Fibroblast of skin of right biceps (primary cell): ENCODE results near the gene YPEL1.
"Not testable (repeated sequence)": the region's sequence is repeated elsewhere in the genome, so short reads cannot be mapped to it uniquely, and the experiment has no call there.

Experiments used
- DNase-seq: peaks from one replicate; pipeline ENCODE4 v3.0.0-alpha.2; 2013

The YPEL1 gene

GRCh38 chr22:21682385-21683175 is 53.0 kb downstream of the YPEL1 start:
- no peak for DNase-seq

- DNase-seq, result no peak
These were observed 53.8 kb downstream of the YPEL1 start for GRCh38 chr22:21681566-21682370.

- no peak for DNase-seq
These were observed 54.6 kb downstream of the YPEL1 start for GRCh38 chr22:21680830-21681565.

GRCh38 chr22:21679383-21679782 is 56.2 kb downstream of the YPEL1 start:
- DNase-seq, result no peak

GRCh38 chr22:21678842-21679241 is 56.8 kb downstream of the YPEL1 start:
- not testable (repeated sequence) for DNase-seq

GRCh38 chr22:21677606-21678443 is 57.8 kb downstream of the YPEL1 start:
- no peak for DNase-seq

- no peak for DNase-seq
These were observed 60.9 kb downstream of the YPEL1 start for GRCh38 chr22:21674638-21675245.

- no peak for DNase-seq
These were observed 61.9 kb downstream of the YPEL1 start for GRCh38 chr22:21673534-21674321.

GRCh38 chr22:21672107-21672629 is 63.4 kb downstream of the YPEL1 start:
- no peak for DNase-seq

GRCh38 chr22:21669026-21669425 is 66.6 kb downstream of the YPEL1 start:
- DNase-seq, result no peak

- DNase-seq, result no peak
These were observed 68.8 kb downstream of the YPEL1 start for GRCh38 chr22:21666786-21667185.

GRCh38 chr22:21665047-21665851 is 70.3 kb downstream of the YPEL1 start:
- no peak for DNase-seq

GRCh38 chr22:21663738-21664137 is 71.9 kb downstream of the YPEL1 start:
- DNase-seq, result no peak

- no peak for DNase-seq
These were observed 73.6 kb downstream of the YPEL1 start for GRCh38 chr22:21661991-21662390.

GRCh38 chr22:21660904-21661303 is 74.7 kb downstream of the YPEL1 start:
- DNase-seq, result no peak

GRCh38 chr22:21659864-21660525 is 75.6 kb downstream of the YPEL1 start:
- DNase-seq, result no peak

- DNase-seq, result peak; percentile 48
These were observed 78.1 kb downstream of the YPEL1 start for GRCh38 chr22:21657360-21658032.

GRCh38 chr22:21657020-21657359 is 78.6 kb downstream of the YPEL1 start:
- DNase-seq, result no peak
